ENCODE results near the gene NPFFR1. TPM values are rescaled to one million over a fixed set of nuclear protein-coding genes. Genes with fewer than 3 reads are reported as not detected.

Gene NPFFR1, protein sequence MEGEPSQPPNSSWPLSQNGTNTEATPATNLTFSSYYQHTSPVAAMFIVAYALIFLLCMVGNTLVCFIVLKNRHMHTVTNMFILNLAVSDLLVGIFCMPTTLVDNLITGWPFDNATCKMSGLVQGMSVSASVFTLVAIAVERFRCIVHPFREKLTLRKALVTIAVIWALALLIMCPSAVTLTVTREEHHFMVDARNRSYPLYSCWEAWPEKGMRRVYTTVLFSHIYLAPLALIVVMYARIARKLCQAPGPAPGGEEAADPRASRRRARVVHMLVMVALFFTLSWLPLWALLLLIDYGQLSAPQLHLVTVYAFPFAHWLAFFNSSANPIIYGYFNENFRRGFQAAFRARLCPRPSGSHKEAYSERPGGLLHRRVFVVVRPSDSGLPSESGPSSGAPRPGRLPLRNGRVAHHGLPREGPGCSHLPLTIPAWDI
- polyA plus RNA-seq: not detected

GRCh38 chr10:70283445-70284399 is at the start of gene NPFFR1:
Gene NPFFR1, minus strand, starts transcription at chr10:70284004. Its CDS starts 328 bp downstream, at chr10:70283676.
- Mint-ChIP-seq H3K36me3 (peaks cover 0 to 4% (median 0%) of the 10 kb centered on the region in 3 donors), H3K27ac (no peak within 1 kb of the TSS), H3K4me3 (no peak within 1 kb of the TSS), H3K27me3 (ENCODE audit: low read depth in 3 of 3) (peaks cover 7 to 29% (median 17%) of the 10 kb centered on the region in 3 donors), H3K9me3 (peaks cover 0 to 4% (median 0%) of the 10 kb centered on the region in 6 donors), H3K4me1 (peaks cover 0 to 2% of the 10 kb centered on the region in 2 donors)
- DNase-seq: no peak

GRCh38 chr10:70333268-70333667 is 49.5 kb upstream of the NPFFR1 start:
- H3K36me3 Mint-ChIP-seq: peaks cover 0 to 15% (median 0%) of the 10 kb centered on the region in 3 donors
- no peak overlapping the region for H3K27ac Mint-ChIP-seq
- H3K4me3 Mint-ChIP-seq: no peak overlapping the region
- peaks cover 14 to 19% of the 10 kb centered on the region in 2 donors for H3K4me1 Mint-ChIP-seq
- H3K9me3 Mint-ChIP-seq: no peaks in the 10 kb centered on the region
- H3K27me3 Mint-ChIP-seq (ENCODE audit: low read depth in 3 of 3): peaks cover 0 to 2% (median 2%) of the 10 kb centered on the region in 3 donors
- DNase-seq: no peak

DNA sequence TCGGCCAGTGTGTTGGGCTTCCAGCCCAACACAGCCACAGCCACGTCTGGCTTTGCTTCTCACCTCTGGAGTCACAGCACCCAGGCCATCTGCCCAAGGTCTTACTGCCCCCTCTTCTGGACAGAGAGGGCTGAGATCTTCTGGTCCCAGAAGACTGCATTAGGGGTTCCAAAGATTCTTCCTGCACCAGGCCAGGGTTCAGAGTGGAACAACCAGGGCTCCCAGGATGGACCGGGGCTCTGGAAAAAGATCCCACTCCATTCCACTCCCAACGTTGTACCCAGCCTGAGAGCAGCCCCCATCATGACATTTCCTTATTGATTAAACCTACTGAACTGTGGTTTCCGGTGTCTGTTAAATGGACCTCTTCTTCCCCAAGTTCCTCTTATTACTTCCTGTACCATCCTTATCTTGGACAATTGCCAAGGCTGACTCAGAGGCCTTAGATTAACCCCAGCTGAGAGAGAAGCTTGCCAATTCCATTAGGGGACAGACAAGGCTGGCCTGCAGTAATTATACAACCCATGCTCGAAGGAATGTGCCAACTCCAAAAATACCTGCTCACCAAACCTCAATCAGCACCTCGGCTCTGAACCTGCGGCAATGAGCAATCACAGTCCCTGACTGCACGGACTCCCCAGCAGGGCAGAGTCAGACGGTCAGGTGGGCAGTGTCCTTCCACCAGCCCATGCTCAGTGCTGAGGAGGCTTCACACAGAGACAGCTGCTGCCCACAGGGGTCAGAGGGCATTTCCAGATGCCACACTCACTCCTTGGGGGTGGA is 47.9 kb upstream of the NPFFR1 start:
- Mint-ChIP-seq H3K27ac (peak overlapping the region in 2 of 6 donors; percentile 38 to 62), H3K4me1 (peaks cover 14 to 19% of the 10 kb centered on the region in 2 donors), H3K4me3 (peak overlapping the region in 2 of 5 donors; percentile 14 to 34), H3K36me3 (peaks cover 0 to 14% (median 0%) of the 10 kb centered on the region in 3 donors), H3K27me3 (ENCODE audit: low read depth in 3 of 3) (peaks cover 0 to 2% (median 2%) of the 10 kb centered on the region in 3 donors), H3K9me3 (no peaks in the 10 kb centered on the region)
- DNase-seq: peak; percentile 17 to 23 (median 18)

DNA sequence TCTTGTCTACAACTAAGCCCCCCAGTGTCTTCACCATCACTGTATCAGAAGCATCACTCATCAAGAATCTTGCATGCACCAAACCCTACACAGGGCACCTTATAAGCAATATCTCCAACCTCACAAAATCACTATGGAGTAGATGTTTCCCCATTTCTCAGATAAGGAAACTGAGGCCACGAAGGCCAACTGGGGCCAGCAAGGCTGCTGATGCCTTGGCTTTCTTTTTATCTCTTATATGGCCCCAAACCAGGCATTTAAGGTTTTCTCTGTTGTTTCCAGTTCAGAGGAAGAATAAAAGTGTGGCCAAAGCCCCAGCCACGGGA is 47.3 kb upstream of the NPFFR1 start:
- no peak overlapping the region for H3K4me3 Mint-ChIP-seq

DNA sequence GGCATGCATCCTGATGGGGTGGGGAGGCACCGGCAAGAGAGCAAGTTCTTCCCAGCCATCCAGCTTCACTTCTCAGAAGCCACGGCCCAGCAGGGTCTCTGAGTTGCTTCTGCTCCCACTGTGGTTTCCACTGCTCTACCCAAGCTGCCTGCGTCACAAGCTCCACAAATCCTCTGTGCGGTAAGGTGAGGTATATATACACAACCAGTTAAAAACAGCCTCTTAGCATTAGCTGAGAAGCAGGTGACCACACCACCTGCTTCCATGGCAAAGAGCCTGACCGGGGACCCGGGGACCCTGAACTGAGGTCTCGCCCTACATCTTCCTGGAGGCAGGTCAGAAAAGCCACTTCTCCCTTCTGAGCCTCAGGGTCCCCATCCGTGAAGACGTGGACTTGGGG is 46.9 kb upstream of the NPFFR1 start:
- Mint-ChIP-seq H3K36me3 (peaks cover 0 to 4% (median 0%) of the 10 kb centered on the region in 3 donors), H3K4me1 (peaks cover 17 to 24% of the 10 kb centered on the region in 2 donors), H3K27ac (peak overlapping the region in 1 of 6 donors; percentile 38), H3K27me3 (ENCODE audit: low read depth in 3 of 3) (peaks cover 0 to 2% (median 2%) of the 10 kb centered on the region in 3 donors), H3K9me3 (no peaks in the 10 kb centered on the region), H3K4me3 (no peak overlapping the region)
- DNase-seq: no peak

More for the DNA sequence above, 47.3 kb upstream of the NPFFR1 start:
- Mint-ChIP-seq H3K9me3 (no peaks in the 10 kb centered on the region), H3K27me3 (ENCODE audit: low read depth in 3 of 3) (peaks cover 0 to 2% (median 2%) of the 10 kb centered on the region in 3 donors), H3K27ac (peak overlapping the region in 1 of 6 donors; percentile 38), H3K4me1 (peaks cover 15 to 20% of the 10 kb centered on the region in 2 donors), H3K36me3 (peaks cover 0 to 9% (median 0%) of the 10 kb centered on the region in 3 donors)
- DNase-seq: no peak

GRCh38 chr10:70328967-70329366 is 45.2 kb upstream of the NPFFR1 start:
- H3K4me3 Mint-ChIP-seq: no peak overlapping the region
- H3K27ac Mint-ChIP-seq: peak overlapping the region in 1 of 6 donors; percentile 7
- H3K4me1 Mint-ChIP-seq: peaks cover 32 to 41% of the 10 kb centered on the region in 2 donors
- DNase-seq: no peak
- no peaks in the 10 kb centered on the region for H3K9me3 Mint-ChIP-seq
- H3K27me3 Mint-ChIP-seq (ENCODE audit: low read depth in 3 of 3): peaks cover 0 to 2% (median 2%) of the 10 kb centered on the region in 3 donors
- H3K36me3 Mint-ChIP-seq: peaks cover 0 to 4% (median 0%) of the 10 kb centered on the region in 3 donors

- Mint-ChIP-seq H3K4me3 (no peak overlapping the region), H3K4me1 (peaks cover 41 to 51% of the 10 kb centered on the region in 2 donors)
Measured at GRCh38 chr10:70328018-70328417, 44.2 kb upstream of the NPFFR1 start.

DNA sequence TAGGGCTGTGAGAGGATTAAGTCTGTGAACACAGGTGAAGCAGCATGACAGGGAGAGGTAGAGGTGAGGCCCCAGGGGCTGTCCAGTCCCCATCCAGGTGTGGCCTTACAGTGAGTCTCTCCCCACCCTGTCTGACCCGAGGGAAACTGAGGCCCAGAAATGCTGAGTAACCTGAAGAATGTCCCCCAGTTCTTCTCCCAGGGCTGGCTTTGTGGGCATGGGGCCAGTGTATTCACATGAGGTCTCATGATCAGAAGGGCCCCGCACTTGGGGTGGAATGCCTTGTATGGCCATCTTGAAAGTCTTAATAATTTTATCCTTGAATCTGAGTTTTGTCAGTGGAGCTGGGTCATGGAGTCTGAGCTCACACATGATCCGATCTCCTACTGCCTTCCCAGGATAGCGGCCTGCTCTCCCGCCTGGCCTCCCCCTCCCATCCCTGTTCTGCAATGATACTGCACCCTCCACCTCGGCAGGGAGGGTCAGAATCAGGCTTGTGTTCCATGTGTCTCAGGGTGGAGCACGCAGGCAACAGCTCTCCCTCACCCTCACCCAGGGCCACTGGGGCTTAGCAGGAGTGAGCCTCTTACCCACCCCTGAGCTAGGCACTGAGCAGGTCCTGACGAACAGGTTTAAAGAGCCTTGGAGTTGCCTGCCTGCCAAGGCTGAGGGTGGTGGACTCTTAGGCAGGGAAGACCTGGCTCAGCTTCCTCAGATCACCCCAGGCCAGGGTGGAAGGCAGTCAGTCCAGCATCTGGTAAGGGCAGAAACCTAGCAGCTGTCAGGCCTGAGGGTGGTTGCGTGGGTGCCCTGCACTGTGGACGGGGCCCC is 41.4 kb upstream of the NPFFR1 start:
- no peak for DNase-seq
- no peaks in the 10 kb centered on the region for H3K36me3 Mint-ChIP-seq
- peaks cover 36 to 44% of the 10 kb centered on the region in 2 donors for H3K4me1 Mint-ChIP-seq
- H3K9me3 Mint-ChIP-seq: no peaks in the 10 kb centered on the region
- no peaks in the 10 kb centered on the region for H3K27me3 Mint-ChIP-seq (ENCODE audit: low read depth in 3 of 3)
- H3K27ac Mint-ChIP-seq: peak overlapping the region in 4 of 6 donors; percentile 24 to 92 (median 49)
- peak overlapping the region in 2 of 5 donors; percentile 32 to 44 for H3K4me3 Mint-ChIP-seq

More at GRCh38 chr10:70328018-70328417, 44.2 kb upstream of the NPFFR1 start:
- no peak for DNase-seq
- Mint-ChIP-seq H3K36me3 (peaks cover 0 to 4% (median 0%) of the 10 kb centered on the region in 3 donors), H3K9me3 (no peaks in the 10 kb centered on the region), H3K27me3 (ENCODE audit: low read depth in 3 of 3) (no peaks in the 10 kb centered on the region), H3K27ac (no peak overlapping the region)

- Mint-ChIP-seq H3K27ac (peak overlapping the region in 5 of 6 donors; percentile 24 to 92 (median 53)), H3K4me3 (peak overlapping the region in 4 of 5 donors; percentile 12 to 44 (median 36)), H3K27me3 (ENCODE audit: low read depth in 3 of 3) (no peaks in the 10 kb centered on the region), H3K4me1 (peaks cover 36 to 44% of the 10 kb centered on the region in 2 donors), H3K9me3 (no peaks in the 10 kb centered on the region), H3K36me3 (peaks cover 0 to under 1% (median 0%) of the 10 kb centered on the region in 3 donors)
- peak; percentile 28 to 31 (median 28) for DNase-seq
Measured at GRCh38 chr10:70324339-70324861, 40.6 kb upstream of the NPFFR1 start.

GRCh38 chr10:70323697-70324338 is 40.0 kb upstream of the NPFFR1 start:
- no peaks in the 10 kb centered on the region for H3K27me3 Mint-ChIP-seq (ENCODE audit: low read depth in 3 of 3)
- H3K27ac Mint-ChIP-seq: peak overlapping the region; percentile 45 to 93 (median 90)
- H3K36me3 Mint-ChIP-seq: peaks cover 0 to 4% (median 0%) of the 10 kb centered on the region in 3 donors
- H3K4me3 Mint-ChIP-seq: peak overlapping the region; percentile 12 to 82 (median 45)
- H3K9me3 Mint-ChIP-seq: no peaks in the 10 kb centered on the region
- peaks cover 36 to 44% of the 10 kb centered on the region in 2 donors for H3K4me1 Mint-ChIP-seq
- DNase-seq: peak in 2 of 3 donors; percentile 8 to 32

DNA sequence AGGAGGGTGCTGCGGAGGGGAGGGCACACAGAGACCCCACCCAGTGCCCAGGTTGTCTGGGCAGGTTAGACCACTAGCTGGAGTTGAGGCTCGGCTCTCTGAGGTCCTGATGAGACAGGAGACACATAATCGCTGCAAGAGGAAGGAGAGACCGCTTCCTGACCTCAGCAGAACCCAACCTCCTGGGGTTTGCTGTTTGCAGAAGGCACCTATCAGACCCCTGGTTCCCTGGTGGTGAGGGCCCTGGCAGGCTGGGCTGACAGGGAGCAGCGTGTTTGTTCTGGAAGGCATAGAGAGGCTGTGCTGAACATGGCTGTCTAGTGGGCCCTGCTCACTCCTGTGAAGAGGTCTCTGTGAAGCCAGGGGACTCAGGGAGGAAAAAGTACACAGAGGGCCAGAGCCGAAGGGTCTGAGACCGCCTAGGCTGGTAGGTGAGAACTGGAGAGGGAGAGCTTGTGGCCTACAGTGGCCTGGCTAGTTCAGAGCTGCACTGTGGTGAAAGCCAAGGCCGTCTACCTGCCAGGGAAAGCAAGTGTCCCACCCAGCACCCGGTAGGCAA is 39.4 kb upstream of the NPFFR1 start:
- DNase-seq: peak; percentile 39 to 45 (median 43)
- Mint-ChIP-seq H3K4me3 (peak overlapping the region; percentile 68 to 83 (median 74)), H3K9me3 (no peaks in the 10 kb centered on the region), H3K36me3 (peaks cover 0 to 4% (median 0%) of the 10 kb centered on the region in 3 donors), H3K4me1 (peaks cover 36 to 44% of the 10 kb centered on the region in 2 donors), H3K27me3 (ENCODE audit: low read depth in 3 of 3) (no peaks in the 10 kb centered on the region), H3K27ac (peak overlapping the region; percentile 87 to 93 (median 90))

Data from immature natural killer cell (primary cell).